ENCODE data around the gene HEXA.
"Not testable (repeated sequence)": the region's sequence is repeated elsewhere in the genome, so short reads cannot be mapped to it uniquely, and the experiment has no call there.

HEXA gene

GRCh38 chr15:72375846-72376581, at the start of gene HEXA:
Gene HEXA (minus strand): TSS chr15:72376014. CDS start chr15:72375972, 42 bp downstream.
- peak; percentile 94 for DNase-seq

DNA sequence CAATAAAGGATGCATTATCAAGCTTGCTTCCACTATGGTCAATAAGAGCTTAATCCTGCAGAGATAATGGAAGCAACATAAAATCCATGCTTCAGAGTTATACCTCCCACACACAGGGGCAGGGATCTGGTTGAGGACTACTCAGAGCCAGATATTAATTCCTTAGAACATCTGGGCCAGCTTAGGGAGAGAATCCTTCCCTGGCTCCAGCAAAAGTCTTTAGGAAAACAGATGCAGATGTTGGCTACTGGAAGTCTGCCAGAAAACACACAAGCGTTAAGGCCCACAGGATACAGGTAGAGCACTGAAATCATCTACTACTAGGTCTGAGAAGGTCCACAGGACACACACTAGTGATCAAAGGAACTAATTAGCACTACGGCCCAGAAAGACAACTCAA, 47.4 kb upstream of the HEXA start:
- DNase-seq = no peak

DNA sequence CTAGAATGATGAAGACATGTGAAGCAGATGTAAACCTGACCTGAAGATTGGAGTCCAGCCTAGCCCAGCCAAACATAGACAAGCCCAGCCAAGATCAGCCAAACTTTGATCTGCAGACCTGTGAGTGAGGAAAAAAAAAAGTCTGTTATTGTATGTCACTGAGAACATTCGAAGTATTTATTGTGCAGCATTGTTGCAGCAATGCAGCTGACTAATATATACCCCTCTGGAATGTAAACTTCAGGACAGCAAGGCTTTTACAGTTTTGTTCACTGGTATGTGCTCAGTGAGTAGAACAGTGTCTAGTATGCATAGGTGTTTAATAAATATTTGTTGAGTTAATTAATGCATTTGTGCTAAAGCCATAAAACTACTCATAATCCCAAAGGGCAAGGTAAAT, 45.7 kb upstream of the HEXA start:
- DNase-seq = no peak

GRCh38 chr15:72420576-72420975, 44.8 kb upstream of the HEXA start:
- DNase-seq = peak; percentile 7

- DNase-seq = not testable (repeated sequence)
These were observed 44.0 kb upstream of the HEXA start for GRCh38 chr15:72419768-72420167.

- no peak for DNase-seq
These were observed 39.5 kb upstream of the HEXA start for GRCh38 chr15:72415304-72415703.

- DNase-seq = not testable (repeated sequence)
These were observed 37.5 kb upstream of the HEXA start for GRCh38 chr15:72413337-72413736.

- no peak for DNase-seq
These were observed 35.7 kb upstream of the HEXA start for GRCh38 chr15:72411544-72411943.

DNA sequence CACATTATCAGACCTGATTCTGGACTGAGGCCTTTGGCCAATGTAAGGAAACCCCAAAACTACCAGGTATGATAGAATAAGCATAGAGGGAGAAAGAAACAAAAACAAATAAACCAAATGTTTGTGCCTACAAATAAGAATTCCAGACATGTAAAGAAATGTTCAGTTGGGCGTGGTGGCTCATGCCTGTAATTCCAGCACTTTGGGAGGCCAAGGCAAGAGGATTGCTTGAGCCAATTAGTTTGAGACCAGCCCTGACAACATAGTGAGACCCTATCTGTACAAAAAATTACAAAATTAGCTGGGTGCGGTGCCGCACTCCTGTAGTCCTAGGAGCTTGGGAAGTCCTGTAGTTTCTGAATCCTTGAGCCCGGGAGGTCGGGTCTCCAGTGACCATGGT, 35.3 kb upstream of the HEXA start:
- no peak for DNase-seq

- DNase-seq = no peak
These were observed 31.1 kb upstream of the HEXA start for GRCh38 chr15:72406936-72407335.

DNA sequence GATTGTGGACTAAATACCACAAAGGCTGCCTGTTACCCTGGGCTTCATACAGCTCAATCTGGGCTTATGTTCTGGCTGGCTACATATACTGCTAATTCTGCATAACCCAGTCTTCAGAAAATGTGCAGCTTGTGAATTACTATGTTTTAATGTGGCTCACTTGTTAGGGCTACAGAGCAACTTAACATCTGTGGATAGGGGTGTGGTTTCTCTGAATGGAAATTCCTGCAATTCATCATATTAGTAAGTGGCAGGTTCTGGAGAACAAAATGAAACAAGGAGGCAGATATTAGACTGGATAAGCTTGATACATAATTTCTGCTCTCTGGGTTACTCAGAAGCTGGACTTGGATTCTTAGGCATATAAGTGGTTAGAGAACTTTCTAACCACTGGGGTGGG, 29.0 kb upstream of the HEXA start:
- no peak for DNase-seq

- no peak for DNase-seq
These were observed 28.5 kb upstream of the HEXA start for GRCh38 chr15:72404356-72404755.

DNA sequence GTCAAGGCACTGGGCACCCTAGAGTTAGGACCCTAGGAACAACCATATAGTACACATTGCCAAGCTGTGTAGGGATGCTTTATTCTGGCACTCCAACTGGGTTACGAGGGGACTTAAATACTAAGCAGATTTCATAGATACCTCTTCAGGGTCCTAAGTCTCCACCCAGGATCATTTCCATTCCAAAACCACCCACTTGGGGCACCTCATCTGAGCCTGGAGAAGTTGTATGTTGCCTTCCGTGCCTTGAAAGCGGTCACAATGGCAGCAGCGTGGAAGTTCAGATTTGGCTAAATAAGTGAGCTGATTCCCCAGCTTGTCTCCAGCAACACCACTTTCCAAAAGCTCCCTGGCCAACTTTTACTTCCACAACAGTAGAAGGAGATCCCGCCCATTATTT, 26.9 kb upstream of the HEXA start:
- no peak for DNase-seq

DNA sequence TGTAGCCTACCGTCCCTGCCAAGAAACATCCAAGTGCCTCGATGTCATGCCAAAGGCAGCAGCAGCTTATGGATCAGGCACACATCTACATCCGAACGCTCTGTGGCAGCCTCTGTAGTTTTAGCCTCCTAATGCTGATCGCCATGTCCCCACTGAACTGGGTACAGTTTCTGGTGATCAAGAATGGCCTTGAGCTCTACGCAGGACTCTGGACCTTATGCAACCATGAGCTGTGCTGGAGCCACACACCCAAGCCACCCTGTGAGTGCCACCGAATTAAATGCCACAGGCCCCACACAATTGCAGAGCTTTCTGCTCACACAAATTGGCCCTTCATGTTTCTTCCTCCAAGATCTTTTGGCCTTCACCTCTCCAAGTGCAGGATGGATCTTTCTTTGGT, 22.8 kb upstream of the HEXA start:
- no peak for DNase-seq

DNA sequence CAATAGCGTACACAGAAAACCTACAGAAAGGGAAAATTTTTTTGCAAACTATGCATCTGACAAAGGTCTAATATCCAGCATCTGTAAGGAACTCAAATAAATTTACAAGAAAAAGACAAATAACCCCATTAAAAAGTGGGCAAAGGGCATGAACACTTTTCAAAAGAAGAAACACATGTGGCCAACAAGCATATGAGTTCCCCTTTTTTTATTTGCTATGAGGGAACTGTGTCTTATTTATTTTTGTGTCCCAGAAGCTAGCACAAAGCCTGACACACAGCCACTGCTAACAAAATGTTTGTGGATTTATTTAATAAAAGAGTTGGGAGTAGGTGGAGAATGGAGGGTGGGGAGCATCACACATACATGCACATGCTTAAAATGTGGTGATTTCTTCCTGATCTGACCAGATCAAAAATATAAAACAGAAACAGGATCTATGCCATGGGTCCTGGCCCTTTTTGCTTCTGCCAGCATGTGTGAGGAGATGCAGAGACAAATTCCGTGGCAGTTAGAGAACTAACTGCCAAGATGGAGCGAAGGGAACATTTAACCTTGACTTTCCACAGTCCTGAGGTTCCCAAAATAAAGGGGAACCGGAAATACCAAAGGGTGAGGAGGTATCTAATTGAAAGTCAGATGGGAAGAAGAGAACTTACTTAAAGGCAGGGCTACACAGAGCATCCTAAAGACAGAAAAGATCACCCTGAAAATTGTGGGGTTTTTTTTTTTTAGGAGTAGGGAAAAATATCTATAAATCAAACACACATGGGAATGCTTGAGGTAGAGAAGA, 22.2 kb upstream of the HEXA start, which contains the start of gene TMEM202:
TMEM202 (plus strand) TSS at position 510 of the 793 bp plus-strand sequence; CDS start at position 532, 22 bp downstream.
- no peak for DNase-seq

- not testable (repeated sequence) for DNase-seq
These were observed 20.5 kb upstream of the HEXA start for GRCh38 chr15:72396331-72396730.

DNA sequence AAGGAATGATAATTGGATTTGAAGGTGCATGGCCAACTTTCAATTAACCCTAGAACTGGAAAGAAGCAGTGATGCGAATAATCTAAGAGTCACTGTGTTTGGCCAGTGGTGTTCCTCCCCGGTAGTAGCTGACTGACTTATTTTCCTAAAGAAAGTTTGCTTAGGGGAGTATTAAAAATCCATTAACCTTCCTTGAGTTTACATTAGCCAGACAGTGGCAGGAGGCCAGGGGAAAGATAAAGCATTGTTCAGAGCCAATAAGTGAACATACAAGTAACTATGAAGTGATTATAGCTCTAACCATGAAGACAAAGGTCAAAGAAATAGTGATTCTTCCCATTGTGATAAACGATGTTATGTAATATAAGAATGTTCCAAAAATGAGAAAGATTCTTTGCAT, 13.4 kb upstream of the HEXA start:
- no peak for DNase-seq

DNA sequence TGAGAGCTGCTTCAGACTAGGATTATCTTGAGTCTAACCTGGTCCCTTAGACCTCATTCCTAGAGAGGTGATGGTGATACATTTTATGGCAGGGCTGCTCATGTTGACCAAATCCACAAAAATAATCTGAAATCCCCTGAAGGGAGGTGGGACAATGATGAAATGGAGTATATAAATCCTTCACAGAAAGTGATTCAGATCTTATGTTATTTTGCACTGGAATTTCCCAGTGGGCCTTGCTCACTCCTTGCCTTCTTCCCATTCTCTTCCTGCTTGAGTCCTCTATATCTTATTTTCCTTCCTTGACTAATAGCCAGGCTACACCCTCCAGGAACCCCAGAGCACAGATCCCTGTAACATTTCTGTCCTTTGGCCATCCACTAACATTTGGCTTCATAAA, 11.9 kb upstream of the HEXA start:
- no peak for DNase-seq

DNA sequence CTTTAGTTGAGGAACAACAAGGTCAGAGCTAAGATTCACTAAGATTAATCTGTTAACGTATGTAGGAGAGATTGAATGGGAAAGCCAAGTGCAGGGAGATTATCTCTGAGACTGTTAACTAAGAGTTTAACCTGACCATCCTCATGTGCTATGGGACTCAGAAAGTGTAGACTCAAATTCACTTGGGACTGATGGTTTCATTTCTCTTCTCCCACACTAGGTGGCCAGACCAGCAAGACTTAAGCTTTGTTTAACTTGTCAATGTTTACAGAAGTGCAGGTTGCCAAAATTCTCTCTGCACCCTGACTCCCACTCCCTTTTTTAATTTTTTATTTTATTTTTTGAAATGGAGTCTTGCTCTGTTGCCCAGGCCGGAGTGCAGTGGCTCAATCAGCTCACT, 6.3 kb upstream of the HEXA start:
- peak; percentile 29 for DNase-seq

DNA sequence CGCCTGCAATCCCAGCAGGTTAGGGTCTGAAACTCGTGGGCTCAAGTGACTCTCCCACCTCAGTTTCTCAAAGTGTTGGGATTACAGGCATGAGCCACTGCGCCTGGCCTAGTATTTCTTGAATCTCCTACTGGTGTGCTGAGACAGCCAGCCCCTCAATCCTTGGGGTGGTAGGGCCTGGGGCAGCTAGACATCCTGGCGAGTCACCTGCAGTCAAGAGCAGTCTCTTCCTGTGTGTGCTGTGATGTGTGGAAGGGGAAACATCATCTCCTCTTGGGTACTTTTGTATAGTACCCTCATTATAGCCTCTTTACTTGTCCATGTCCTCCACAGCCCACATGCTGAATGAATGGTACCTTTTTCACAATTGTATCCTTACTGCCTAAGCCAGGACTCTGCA, 4.9 kb upstream of the HEXA start:
- DNase-seq = no peak

- DNase-seq = no peak
These were observed 4.1 kb upstream of the HEXA start for GRCh38 chr15:72379856-72380430.

- not testable (repeated sequence) for DNase-seq
These were observed 3.3 kb upstream of the HEXA start for GRCh38 chr15:72379106-72379505.

DNA sequence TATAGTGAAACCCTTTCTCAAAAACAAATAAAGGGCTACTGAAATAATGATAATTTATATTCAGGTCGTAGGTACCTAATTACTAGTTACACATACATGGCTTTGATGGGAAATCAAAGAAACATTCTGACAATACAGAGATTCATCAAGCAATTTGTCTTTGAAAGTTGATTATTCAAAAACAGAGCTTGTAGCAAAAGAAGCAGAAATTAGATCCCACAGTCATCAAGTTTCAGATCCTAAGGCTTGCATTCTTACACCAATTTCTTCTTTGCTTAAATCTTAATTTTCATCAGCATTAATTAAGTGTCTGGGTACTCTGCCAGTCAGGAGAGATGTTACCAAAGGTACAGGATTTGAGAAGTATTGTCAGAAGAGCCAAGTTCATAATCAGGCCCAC, 1.5 kb upstream of the HEXA start:
- DNase-seq = no peak

DNA sequence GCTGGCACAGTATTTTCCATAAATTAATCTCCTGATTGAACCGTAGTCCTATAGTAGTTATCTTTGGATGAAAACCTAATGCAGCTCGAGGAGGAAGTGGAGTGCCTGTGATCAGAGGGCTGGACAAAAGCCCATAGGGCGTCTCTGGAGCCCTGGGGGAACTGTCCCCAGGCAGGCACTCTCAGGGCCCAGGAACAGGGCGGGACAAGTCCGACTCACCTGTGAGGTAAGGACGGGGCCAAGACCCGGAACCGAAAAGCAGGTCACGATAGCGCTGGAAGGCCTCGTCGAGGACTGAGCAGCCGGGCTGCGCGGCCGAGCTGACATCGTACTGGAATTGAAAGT, 341 bp downstream of the HEXA start:
- DNase-seq = peak; percentile 60
